OCI-LY1 (cell line): ENCODE data around the gene NMT2.

Experiments used
- H2AFZ ChIP-seq: fragments of 200-600 bp; sonication (generic), shearing (Covaris generic); 2 replicates; pipeline ENCODE4 v1.6.0; 2014; ENCODE audit warnings: antibody characterized with exemption, mild to moderate bottlenecking, low read length
- H3F3A ChIP-seq: fragments of 200-600 bp; sonication (generic), shearing (Covaris generic); 2 replicates; pipeline ENCODE4 v1.6.0; 2014; ENCODE audit warnings: mild to moderate bottlenecking, antibody characterized with exemption, low read length, moderate library complexity; ENCODE audit not compliant: insufficient read depth
- H3K27ac ChIP-seq: fragments of 200-600 bp; sonication (generic); 2 replicates; pipeline ENCODE4 v1.5.1; 2014; ENCODE audit warnings: low read length, mixed run types, mild to moderate bottlenecking, low read depth; ENCODE audit not compliant: poor library complexity, severe bottlenecking
- H3K27me3 ChIP-seq: fragments of 200-600 bp; sonication (generic); 2 replicates; pipeline ENCODE4 v1.6.0; 2014; ENCODE audit warnings: antibody characterized with exemption, mild to moderate bottlenecking, low read length, moderate library complexity; ENCODE audit not compliant: insufficient read depth
- H3K36me3 ChIP-seq: fragments of 200-600 bp; sonication (generic); 2 replicates; pipeline ENCODE4 v1.6.1; 2014; ENCODE audit warnings: mild to moderate bottlenecking, antibody characterized with exemption, low read length, moderate library complexity, mixed read lengths; ENCODE audit not compliant: insufficient read depth
- H3K4me1 ChIP-seq: fragments of 200-600 bp; sonication (generic); 2 replicates; pipeline ENCODE4 v1.5.1; 2014; ENCODE audit warnings: mild to moderate bottlenecking, low read length, moderate library complexity; ENCODE audit not compliant: insufficient read depth, severe bottlenecking
- H3K4me2 ChIP-seq: fragments of 200-600 bp; sonication (generic), shearing (Covaris generic); 2 replicates; pipeline ENCODE4 v1.6.1; 2014; ENCODE audit warnings: low read length
- H3K4me3 ChIP-seq: fragments of 200-600 bp; sonication (generic); 2 replicates; pipeline ENCODE4 v1.5.1; 2014; ENCODE audit warnings: low read length, low read depth, mild to moderate bottlenecking, mixed read lengths; ENCODE audit not compliant: poor library complexity, severe bottlenecking
- H3K79me2 ChIP-seq: fragments of 200-600 bp; shearing (Covaris generic); 2 replicates; pipeline ENCODE4 v1.6.1; 2016; ENCODE audit warnings: mixed run types, low read length, mixed read lengths; ENCODE audit not compliant: insufficient read depth
- H3K9ac ChIP-seq: fragments of 200-600 bp; sonication (generic), shearing (Covaris generic); 2 replicates; pipeline ENCODE4 v1.6.1; 2014; ENCODE audit warnings: mild to moderate bottlenecking, low read length, mixed read lengths
- H3K9me2 ChIP-seq: fragments of 200-600 bp; sonication (generic), shearing (Covaris generic); 2 replicates; pipeline ENCODE4 v1.6.1; 2014; ENCODE audit warnings: low read depth, mild to moderate bottlenecking, low read length, mixed read lengths
- H3K9me3 ChIP-seq: fragments of 200-600 bp; shearing (Covaris generic); 2 replicates; pipeline ENCODE4 v1.6.1; 2014; ENCODE audit warnings: low read length, mixed read lengths
- H4K20me1 ChIP-seq: fragments of 200-600 bp; sonication (generic), shearing (Covaris generic); 2 replicates; pipeline ENCODE4 v1.6.0; 2016; ENCODE audit warnings: mild to moderate bottlenecking, low read length; ENCODE audit not compliant: insufficient read depth
- EZH2 ChIP-seq: fragments of 200-600 bp; sonication (generic), shearing (Covaris generic); IDR thresholded peaks from 2 replicates; pipeline ENCODE4 v1.8.0; 2017; ENCODE audit warnings: borderline replicate concordance, mixed run types, mild to moderate bottlenecking, antibody characterized with exemption, low read length, moderate library complexity, mixed read lengths
- TF ChIP-seq, protein P1 (sequence below): fragments of 200-600 bp; sonication (generic), shearing (Covaris generic); IDR thresholded peaks from 2 replicates; pipeline ENCODE4 v1.5.1; 2017; ENCODE audit warnings: mild to moderate bottlenecking, antibody characterized with exemption, low read length, moderate library complexity, mixed read lengths

The NMT2 gene

DNA sequence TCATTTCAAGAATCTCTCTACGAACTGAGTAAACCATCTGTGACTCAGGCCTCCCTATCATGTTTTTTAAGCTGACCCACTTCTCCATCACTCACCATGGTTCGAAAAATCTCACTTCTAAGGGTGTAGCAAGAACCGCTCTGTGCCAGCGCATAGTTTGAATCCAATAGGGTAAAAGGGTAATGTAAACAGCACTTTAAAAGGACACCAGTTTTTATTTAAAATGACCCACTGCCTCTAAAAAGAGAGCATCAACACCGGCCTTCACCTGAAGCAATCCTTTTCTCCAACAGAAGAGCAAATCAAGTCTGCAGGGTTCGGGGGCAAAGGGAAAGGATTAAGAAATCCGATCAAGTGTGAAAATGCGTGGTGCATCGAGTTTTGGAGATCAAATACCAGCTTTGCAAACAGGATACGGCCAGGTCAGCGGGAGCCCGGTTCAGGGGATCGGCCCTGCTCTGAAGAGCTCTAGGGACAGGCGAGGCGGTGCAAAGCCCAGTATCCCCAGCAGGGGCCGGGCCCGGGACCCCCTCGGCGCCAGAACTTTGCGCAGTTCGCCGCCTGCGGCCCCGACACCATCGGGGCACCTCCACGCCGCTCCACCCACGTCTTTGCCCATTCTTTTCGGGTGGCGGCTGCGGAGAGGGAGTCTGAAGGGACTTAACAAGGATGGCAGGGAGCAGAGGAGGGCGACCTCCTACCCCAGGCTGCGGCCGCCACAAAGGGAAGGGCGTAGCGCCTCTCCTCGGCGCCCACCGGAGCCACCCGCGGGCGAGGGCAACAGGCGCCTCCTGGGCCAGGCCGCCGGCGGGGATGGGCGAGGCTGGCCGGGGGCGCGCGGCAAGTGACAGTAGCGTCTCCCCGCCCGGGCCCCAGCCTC lies 842 bp downstream of the NMT2 start:
- Histone ChIP-seq H3K79me2 (no peaks in the 10 kb centered on the region), H3K27ac (no peak overlapping the region)

DNA sequence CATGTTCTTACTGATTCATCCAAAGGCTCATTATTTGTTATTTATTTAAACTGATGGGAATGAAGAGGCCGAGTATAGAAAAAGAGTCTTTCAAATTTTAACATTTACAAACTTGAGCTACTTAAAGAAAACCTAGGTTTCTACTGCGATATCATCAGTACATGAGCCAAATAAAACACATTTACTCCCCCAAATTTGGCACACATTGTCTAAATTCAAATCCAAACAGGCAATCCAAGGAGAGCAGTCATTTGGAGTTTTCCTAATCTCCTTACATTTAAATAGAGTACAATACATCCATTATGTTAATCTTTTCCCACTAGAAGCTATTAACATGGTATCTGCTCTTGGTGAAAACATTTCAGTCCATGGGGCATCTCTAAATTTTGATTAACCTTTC lies 2.2 kb downstream of the NMT2 start:
- no peak overlapping the region for H3K4me3 ChIP-seq
- no peaks in the 10 kb centered on the region for H3K9me2 ChIP-seq
- peaks cover 22% of the 10 kb centered on the region for H3K4me1 ChIP-seq
- H4K20me1 ChIP-seq: no peaks in the 10 kb centered on the region
- H3K27me3 ChIP-seq: no peaks in the 10 kb centered on the region
- no peaks in the 10 kb centered on the region for H3K9me3 ChIP-seq
- no peak overlapping the region for H3K27ac ChIP-seq
- no peak overlapping the region for H3K9ac ChIP-seq
- no peak for TF ChIP-seq EZH2
- TF ChIP-seq, protein P1, sequence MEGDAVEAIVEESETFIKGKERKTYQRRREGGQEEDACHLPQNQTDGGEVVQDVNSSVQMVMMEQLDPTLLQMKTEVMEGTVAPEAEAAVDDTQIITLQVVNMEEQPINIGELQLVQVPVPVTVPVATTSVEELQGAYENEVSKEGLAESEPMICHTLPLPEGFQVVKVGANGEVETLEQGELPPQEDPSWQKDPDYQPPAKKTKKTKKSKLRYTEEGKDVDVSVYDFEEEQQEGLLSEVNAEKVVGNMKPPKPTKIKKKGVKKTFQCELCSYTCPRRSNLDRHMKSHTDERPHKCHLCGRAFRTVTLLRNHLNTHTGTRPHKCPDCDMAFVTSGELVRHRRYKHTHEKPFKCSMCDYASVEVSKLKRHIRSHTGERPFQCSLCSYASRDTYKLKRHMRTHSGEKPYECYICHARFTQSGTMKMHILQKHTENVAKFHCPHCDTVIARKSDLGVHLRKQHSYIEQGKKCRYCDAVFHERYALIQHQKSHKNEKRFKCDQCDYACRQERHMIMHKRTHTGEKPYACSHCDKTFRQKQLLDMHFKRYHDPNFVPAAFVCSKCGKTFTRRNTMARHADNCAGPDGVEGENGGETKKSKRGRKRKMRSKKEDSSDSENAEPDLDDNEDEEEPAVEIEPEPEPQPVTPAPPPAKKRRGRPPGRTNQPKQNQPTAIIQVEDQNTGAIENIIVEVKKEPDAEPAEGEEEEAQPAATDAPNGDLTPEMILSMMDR: no peak
- H3K36me3 ChIP-seq: no peaks in the 10 kb centered on the region
- no peak overlapping the region for H2AFZ ChIP-seq
- H3K4me2 ChIP-seq: no peak overlapping the region
- no peaks in the 10 kb centered on the region for H3K79me2 ChIP-seq
- H3F3A ChIP-seq: no peaks in the 10 kb centered on the region

More for the DNA sequence above, 842 bp downstream of the NMT2 start:
- Histone ChIP-seq H3K27me3 (no peaks in the 10 kb centered on the region), H3K4me1 (peaks cover 22% of the 10 kb centered on the region), H3K4me2 (peak overlapping the region; percentile 73), H3K36me3 (no peaks in the 10 kb centered on the region), H3K4me3 (peak overlapping the region; percentile 85), H3K9me3 (no peaks in the 10 kb centered on the region), H3K9me2 (no peaks in the 10 kb centered on the region), H4K20me1 (no peaks in the 10 kb centered on the region), H2AFZ (no peak overlapping the region), H3K9ac (peak overlapping the region; percentile 68; the same call in 1 of the 2 replicates), H3F3A (no peaks in the 10 kb centered on the region)
- TF ChIP-seq, protein P1: no peak
- TF ChIP-seq EZH2: no peak

- Histone ChIP-seq H2AFZ (no peak overlapping the region), H3K9me3 (no peaks in the 10 kb centered on the region), H3K36me3 (no peaks in the 10 kb centered on the region), H3K4me1 (peaks cover 7% of the 10 kb centered on the region), H3K27me3 (no peaks in the 10 kb centered on the region), H3K4me2 (no peak overlapping the region), H3K79me2 (no peaks in the 10 kb centered on the region), H3K4me3 (no peak overlapping the region), H3K9ac (no peak overlapping the region), H3K27ac (no peak overlapping the region), H4K20me1 (no peaks in the 10 kb centered on the region), H3F3A (no peaks in the 10 kb centered on the region), H3K9me2 (no peaks in the 10 kb centered on the region)
- TF ChIP-seq, protein P1: no peak
- TF ChIP-seq EZH2: no peak
These were observed 5.2 kb downstream of the NMT2 start for GRCh38 chr10:15163253-15163828.
